Activated CD8-positive, alpha-beta memory T cell treated with anti-CD3 and anti-CD28 coated beads, Interleukin-2, amount 50 U/mL, for 4 hours (primary cell): ENCODE data around the gene SSUH2.

Experiments
- DNase-seq: peaks from one replicate; pipeline ENCODE4 v3.0.0-alpha.2; 2020

Gene SSUH2

GRCh38 chr3:8639659-8640000 lies 5.0 kb downstream of the SSUH2 start:
- DNase-seq, result no peak

DNA sequence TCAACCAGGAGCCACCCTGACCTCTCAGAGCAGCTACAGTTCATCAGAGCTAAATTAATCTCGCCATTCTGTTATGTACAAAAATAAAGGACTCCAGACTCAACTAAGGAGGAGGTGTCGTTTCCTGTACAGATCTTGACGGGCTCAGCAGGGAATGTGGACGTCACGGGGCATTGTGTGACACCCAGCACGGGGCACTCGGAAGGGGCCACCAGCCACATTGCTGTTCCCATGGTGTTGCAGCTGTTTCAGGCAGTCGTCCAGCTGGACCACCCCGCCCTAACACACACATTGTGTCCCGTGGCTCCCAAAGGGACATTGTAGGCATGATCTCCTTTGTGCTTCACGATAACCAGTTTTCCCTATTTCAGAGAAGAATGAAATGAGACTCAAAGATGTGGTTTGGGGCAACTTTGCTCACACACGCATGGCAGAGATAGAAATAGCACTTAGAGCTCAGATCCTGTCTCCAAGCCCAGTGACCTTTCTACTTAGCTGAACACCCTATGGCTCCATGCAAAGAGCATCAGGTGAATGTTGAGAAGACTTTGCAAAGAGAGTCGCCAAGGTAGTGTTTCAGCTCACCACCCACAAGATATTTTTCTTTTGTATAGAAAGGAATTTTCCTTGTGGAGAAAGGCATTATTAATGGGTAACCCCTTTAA lies 5.5 kb downstream of the SSUH2 start:
- no peak for DNase-seq

GRCh38 chr3:8637348-8637747 lies 7.2 kb downstream of the SSUH2 start:
- DNase-seq, result no peak

DNA sequence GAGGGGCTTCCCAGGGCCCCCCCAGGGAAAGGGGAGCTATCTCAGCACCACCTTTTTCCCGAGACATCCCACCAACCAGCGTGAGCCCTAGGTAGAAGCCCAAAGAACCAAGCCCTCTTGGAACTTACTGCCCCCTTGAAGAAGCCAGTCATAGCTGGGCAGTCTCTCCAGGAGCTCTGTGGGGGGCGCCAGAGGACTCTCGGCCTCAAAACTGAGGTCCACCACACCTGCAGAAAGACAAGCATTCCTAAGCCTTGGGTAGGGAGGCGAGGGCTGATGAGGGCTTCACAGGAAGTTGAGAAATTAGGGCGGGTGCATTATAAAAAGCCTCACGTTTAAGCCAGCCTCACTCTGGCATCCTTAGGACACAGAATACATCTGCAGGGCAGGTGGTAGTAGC lies 9.0 kb downstream of the SSUH2 start:
- DNase-seq, result no peak

GRCh38 chr3:8635125-8635524 lies 9.5 kb downstream of the SSUH2 start:
- no peak for DNase-seq

GRCh38 chr3:8632402-8633237 lies 12.0 kb downstream of the SSUH2 start:
- DNase-seq, result no peak

DNA sequence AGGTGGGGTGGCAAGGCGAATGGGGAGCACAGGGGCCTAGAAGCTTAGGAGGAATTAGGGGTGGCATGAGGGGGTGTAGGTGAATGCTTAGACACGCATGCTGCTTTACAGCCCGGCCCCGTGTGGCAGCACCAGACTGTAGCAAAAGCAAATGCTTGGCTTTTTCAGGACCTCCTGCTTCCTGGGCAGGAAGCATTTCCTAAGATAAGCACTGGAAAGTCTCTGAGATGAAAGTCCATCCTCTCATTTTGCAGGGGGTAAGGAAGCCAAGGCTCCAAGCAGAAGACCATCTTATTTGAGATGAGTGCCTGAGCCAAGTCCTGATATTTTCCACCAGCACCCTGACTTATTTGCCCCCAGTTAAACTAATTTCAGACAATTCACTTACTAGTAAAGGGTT lies 12.9 kb downstream of the SSUH2 start:
- DNase-seq, result no peak

DNA sequence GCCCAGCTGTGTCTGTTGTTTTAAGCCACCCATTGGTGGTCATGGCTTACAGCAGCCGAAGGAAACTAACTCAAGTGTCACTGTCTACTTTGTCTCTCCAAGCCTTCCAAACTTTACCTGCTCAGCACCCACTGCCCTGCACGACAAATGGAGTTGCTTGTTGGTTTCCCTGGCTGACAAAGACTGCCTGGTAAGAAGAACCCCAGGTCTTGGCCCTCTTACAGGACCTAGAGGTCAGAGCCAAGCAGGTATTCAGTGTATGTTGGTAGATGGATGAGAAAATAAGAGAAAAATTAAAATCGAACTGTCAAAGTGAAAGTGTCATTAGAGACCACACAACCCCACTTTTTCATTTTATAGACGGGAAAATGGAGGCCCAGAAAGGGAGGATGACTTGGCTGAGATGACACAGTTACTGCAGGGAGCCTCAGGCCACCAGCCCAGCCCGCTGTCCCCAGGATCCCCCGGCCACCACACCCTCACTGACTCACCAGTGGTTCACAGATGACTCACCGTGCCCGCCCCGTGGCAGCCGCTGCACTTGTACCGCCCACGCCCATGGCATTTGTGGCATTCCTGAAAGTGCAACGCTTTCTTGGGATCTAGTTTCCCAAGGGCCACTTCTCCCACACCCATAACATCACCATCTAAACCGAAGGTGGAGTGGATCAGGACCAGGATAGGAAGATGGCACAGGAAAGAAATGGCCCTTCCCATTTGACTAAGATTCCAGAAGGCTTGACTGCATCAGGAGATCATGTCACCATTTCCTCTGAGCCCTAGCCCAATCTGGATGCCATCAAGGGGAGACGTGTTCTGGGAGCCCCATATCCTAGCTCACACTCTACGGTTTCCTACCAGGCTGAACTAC lies 15.2 kb downstream of the SSUH2 start:
- DNase-seq, result no peak

GRCh38 chr3:8627949-8628348 lies 16.6 kb downstream of the SSUH2 start:
- DNase-seq, result no peak

DNA sequence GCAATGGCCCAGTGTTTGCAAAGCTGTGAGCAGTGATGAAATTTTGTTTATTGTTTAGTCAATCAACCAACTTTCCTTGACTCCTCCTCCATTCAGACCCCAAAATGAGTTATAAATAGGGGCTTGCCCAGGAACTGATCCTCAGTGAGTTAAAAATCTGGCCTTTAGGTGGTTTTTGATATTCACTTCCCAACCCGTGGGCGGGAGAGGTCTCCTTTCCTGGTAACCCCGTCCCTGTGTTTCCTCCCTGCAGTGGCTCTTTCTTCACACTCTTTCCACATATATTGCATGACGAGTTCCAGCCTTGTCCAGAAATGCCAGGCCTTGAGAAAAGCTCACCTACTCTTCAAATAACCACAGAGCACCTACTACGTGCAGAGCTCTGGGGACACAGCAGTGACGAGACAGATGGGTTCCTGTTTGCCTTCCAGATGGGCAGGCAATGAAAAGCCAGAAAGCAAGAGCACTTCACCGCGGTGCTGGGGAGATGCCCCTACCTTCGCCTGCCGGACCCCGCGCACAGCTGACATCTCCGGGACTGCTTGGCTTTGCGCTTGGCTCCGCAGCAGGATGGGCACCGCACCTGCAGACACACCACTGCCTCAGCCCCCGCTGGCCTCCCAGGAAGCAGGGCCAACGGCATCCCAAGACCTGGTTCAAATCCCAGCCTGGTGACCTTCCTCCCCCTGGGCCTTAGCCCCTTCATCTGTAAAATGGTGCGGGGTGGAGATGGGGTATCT lies 17.2 kb downstream of the SSUH2 start:
- no peak for DNase-seq

DNA sequence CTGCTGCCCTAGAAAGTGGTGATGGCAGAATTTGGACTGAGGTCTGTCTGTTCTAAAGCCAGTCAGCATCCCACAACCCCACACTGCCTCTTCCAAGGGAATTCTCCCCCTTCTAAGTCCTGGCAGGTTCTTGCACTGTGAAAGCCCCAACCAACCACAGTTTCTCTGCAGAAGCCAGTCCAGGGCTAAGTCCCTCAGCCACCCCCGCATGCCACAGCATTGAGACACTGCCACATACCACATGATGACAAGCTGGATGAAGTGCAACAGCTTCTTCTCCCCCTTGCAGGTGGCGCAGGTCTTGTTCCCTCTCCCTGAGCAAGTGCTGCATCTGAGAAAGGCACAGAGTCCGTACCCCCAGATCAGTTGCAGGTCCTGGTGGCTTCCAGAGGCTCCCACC lies 18.6 kb downstream of the SSUH2 start:
- DNase-seq, result no peak

- no peak for DNase-seq
Measured at GRCh38 chr3:8624612-8625011, 20.0 kb downstream of the SSUH2 start.

- no peak for DNase-seq
Measured at GRCh38 chr3:8623741-8624140, 20.9 kb downstream of the SSUH2 start.

DNA sequence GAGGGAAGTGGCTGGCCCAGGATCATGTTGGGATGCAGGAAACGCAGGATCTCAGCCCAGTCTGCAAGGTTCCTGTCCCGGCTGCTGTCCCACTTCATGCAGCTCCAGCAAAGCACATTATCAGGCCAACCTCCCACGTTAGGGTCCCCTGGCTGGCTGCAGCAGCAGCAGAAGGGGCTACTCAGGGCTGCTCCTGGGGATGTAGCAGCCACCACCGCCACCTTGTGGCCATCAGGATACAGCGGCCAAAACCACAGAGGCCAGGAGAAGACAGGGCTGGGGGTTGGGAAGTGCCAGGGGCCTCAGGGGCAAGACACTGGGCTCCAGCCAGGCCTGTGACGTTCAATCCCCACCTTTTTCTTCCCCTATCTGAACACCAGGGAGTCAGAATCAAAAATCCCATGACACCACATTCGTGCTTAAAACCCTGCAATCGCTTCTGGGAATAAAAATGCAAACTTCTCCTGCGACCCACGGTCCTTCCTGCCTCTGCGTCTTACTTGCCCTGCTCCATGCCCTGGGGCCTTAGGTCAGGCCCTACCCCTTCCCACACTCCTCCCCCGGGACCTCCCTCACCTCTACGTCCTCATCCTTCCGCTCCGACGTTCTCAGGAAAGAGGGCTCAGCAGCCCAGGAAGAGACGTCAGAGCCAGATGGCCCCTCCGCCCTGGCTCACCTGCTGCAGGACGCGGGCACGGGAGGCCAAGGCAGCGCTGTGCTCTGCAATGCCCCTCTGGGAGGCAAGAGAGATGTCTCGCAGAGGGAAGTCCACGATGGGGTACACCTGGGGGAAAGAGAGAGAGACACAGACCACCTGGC lies 21.5 kb downstream of the SSUH2 start:
- DNase-seq, result no peak

GRCh38 chr3:8621872-8622271 lies 22.7 kb downstream of the SSUH2 start:
- DNase-seq, result no peak

- no peak for DNase-seq
Measured at GRCh38 chr3:8621141-8621540, 23.5 kb downstream of the SSUH2 start.

DNA sequence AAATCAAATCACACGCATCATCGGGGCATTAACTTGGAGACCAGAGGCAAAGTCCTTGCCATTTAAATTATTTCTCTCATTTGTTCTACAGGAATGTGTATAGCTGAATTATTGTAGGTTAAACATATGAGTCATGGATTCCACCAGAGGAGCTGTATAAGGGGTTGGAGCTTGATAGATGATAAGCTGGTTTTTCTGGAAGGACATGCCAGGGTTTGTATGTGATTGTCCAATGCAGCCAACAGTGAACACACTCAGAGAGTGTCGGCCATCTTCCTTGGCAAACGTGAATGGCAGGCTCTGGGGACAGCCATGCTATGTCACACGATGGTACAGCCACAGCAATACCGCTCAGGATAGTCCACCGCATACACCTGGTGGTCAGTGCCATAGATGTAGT lies 25.1 kb downstream of the SSUH2 start:
- DNase-seq, result no peak

GRCh38 chr3:8618950-8619349 lies 25.6 kb downstream of the SSUH2 start:
- DNase-seq, result no peak

DNA sequence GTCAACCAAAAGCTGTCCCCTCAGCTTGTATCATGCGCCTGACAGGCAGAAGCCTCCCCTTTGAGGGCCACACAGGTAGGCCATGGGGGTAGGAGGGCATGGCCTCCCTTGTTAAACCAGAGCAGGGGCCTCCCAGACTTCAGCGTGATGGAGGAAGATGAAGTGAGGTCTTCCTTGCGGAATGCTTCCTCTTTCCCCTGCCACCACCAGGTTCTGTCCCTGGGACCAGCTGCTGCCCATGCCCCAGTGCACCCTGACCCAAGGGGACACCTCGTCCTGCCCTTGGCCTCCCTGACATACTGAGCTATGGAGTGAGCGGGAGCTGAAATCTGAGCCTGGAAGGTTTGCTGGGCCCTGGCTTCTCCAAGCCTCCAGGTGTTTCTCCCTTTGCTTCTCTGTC lies 26.7 kb downstream of the SSUH2 start:
- DNase-seq, result no peak

DNA sequence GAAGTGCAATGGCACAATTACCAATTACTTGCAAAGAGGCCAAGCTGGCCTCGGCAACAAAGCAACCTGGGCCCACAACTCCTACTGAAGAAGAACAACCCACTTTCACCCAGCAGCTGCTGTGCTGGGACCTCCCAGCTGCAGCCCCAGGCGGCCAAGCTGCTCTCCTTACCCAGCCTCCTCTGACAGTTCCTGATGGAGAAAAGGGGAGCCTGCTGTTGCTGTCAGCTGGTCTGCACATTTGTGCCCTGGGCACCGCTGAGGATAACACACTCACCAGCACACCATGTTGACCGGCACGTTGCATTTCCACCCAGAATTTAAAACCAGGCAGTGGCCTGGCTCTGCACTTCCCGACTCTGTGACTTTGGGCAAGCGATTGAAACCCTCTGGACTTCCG lies 33.6 kb downstream of the SSUH2 start:
- no peak for DNase-seq

DNA sequence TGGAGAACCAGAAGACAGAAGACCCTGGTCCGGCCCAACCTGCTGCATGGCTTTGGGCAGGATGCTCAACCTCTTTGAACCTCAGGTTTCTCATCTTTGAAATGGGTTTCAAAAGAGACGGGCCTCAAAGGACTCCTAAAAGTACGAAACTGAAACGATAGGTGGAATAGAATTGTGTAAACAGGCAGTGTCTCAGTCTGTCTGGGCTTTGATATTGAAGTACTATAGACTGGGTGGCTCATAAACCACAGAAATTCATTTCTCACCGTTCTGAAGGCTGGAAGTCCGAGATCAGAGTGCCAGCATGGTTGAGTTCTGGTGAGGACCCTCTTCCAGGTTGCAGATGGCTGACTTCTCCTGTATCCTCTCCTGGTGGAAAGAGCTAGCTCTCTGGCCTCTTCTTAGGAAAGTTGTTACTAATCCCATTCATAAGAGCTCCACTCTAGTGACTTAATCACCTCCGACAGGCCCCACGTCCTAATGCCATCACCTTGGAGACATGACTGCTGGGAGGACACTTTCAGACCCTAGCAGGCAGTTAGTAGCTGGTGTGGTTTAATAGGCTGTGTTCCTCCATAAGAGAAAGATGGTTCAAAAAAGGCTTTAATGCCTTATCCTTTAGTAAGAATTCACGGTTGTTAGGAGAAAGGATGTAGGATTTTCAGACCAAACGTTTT lies 35.7 kb downstream of the SSUH2 start:
- no peak for DNase-seq
